ENCODE measurements around the gene GNS. TPM values are rescaled to one million over a fixed set of nuclear protein-coding genes. Genes with fewer than 3 reads are reported as not detected.
"Not testable (repeated sequence)": the region's sequence is repeated elsewhere in the genome, so short reads cannot be mapped to it uniquely, and the experiment has no call there.

Gene GNS
- 100 to 1,000 TPM; 107 to 125 TPM for total RNA-seq

- no peak for TF ChIP-seq CTCF (IDR thresholded peaks at IDR 0.05)
- Histone ChIP-seq H3K4me1 (ENCODE audit: control insufficient read depth in 1 of 2, low read depth in 2 of 2) (peaks cover 20 to 23% of the 10 kb centered on the region in 2 donors), H3K36me3 (no peaks in the 10 kb centered on the region), H3K9me3 (no peaks in the 10 kb centered on the region), H3K27me3 (replicated peaks; ENCODE audit: insufficient read depth) (no peaks in the 10 kb centered on the region), H3K27ac (peak within 1 kb of the TSS; percentile 83 to 84), H3K4me3 (peak within 1 kb of the TSS; percentile 93)
- peak; percentile 85 for ATAC-seq (ENCODE audit: insufficient number of reproducible peaks, low FRiP score, low read depth)
- DNase-seq (ENCODE audit: low spot score) = peak; percentile 81
These were observed at the start of gene GNS for GRCh38 chr12:64759035-64759894. Gene GNS, minus strand, starts transcription at chr12:64759406. Its CDS starts 130 bp downstream, at chr12:64759276.

- H3K36me3 ChIP-seq = no peaks in the 10 kb centered on the region
- H3K9me3 ChIP-seq = no peaks in the 10 kb centered on the region
- no peaks in the 10 kb centered on the region for H3K27me3 ChIP-seq (replicated peaks; ENCODE audit: insufficient read depth)
- no peak overlapping the region for H3K4me3 ChIP-seq
- no peak for DNase-seq (ENCODE audit: low spot score)
- no peak overlapping the region for H3K27ac ChIP-seq
- ATAC-seq (ENCODE audit: insufficient number of reproducible peaks, low FRiP score, low read depth) = no peak
- H3K4me1 ChIP-seq (ENCODE audit: control insufficient read depth in 1 of 2, low read depth in 2 of 2) = no peaks in the 10 kb centered on the region
- no peak for TF ChIP-seq CTCF (IDR thresholded peaks at IDR 0.05)
These were observed 48.9 kb upstream of the GNS start for GRCh38 chr12:64808110-64808509.

- Histone ChIP-seq H3K4me3 (no peak overlapping the region), H3K27me3 (replicated peaks; ENCODE audit: insufficient read depth) (no peaks in the 10 kb centered on the region), H3K36me3 (no peaks in the 10 kb centered on the region), H3K27ac (no peak overlapping the region), H3K9me3 (no peaks in the 10 kb centered on the region), H3K4me1 (ENCODE audit: control insufficient read depth in 1 of 2, low read depth in 2 of 2) (no peaks in the 10 kb centered on the region)
- DNase-seq (ENCODE audit: low spot score) (no peak), ATAC-seq (ENCODE audit: insufficient number of reproducible peaks, low FRiP score, low read depth) (no peak)
- no peak for TF ChIP-seq CTCF (IDR thresholded peaks at IDR 0.05)
These were observed 47.6 kb upstream of the GNS start for GRCh38 chr12:64806593-64807460.

GRCh38 chr12:64806173-64806572 is 47.0 kb upstream of the GNS start:
- Histone ChIP-seq H3K27ac (no peak overlapping the region), H3K36me3 (no peaks in the 10 kb centered on the region), H3K27me3 (replicated peaks; ENCODE audit: insufficient read depth) (no peaks in the 10 kb centered on the region), H3K4me3 (no peak overlapping the region), H3K4me1 (ENCODE audit: control insufficient read depth in 1 of 2, low read depth in 2 of 2) (no peaks in the 10 kb centered on the region), H3K9me3 (no peaks in the 10 kb centered on the region)
- ATAC-seq (ENCODE audit: insufficient number of reproducible peaks, low FRiP score, low read depth) (no peak), DNase-seq (ENCODE audit: low spot score) (no peak)
- TF ChIP-seq CTCF (IDR thresholded peaks at IDR 0.05) = no peak

DNA sequence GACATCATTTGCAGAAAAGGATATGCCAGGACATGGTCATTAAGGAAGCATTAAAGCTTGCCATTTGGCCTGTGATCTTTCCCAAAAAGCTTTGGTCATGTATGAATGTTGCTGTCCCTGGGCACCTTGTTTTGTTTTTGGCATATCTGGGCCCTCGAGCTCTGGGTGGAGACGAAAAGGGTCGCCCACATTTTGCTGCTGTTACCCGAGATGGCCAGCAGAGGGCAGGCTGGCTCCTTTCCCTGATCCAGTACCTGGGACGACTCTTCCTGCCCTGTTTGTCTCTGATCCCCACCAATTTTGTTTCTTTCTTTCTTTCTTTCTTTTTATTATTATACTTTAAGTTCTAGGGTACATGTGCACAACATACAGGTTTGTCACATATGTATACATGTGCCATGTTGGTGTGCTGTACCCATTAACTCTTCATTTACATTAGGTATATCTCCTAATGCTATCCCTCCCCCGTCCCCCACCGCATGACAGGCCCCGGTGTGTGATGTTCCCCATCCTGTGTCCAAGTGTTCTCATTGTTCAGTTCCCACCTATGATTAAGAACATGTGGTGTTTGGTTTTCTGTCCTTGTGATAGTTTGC is 43.1 kb upstream of the GNS start:
- not testable (repeated sequence) for H3K4me1 ChIP-seq (ENCODE audit: control insufficient read depth in 1 of 2, low read depth in 2 of 2); H3K36me3 ChIP-seq; ATAC-seq (ENCODE audit: insufficient number of reproducible peaks, low FRiP score, low read depth); H3K4me3 ChIP-seq; H3K27ac ChIP-seq; DNase-seq (ENCODE audit: low spot score); H3K27me3 ChIP-seq (replicated peaks; ENCODE audit: insufficient read depth); H3K9me3 ChIP-seq
- TF ChIP-seq CTCF (IDR thresholded peaks at IDR 0.05) = peak; percentile 82

Measured in thoracic aorta (tissue), 2 donors.